Panc1 (cell line): ENCODE measurements around the gene NEK2. TPM values are rescaled to one million over a fixed set of nuclear protein-coding genes. Genes with fewer than 3 reads are reported as not detected.

Source experiments
- ATAC-seq: fragments of 200-7000 bp; cut with Tn5 transposase; 2 replicates; pipeline ENCODE4 v1.9.1; 2020; ENCODE audit warnings: mild to moderate bottlenecking, moderate library complexity
- BruUV-seq: library from RNA; stranded (reverse); fragments of 400-500 nt; replicated peaks from 2 replicates; lab custom pipeline; 2021; lab: Mats Ljungman, UMichigan
- CTCF ChIA-PET: fragments of 300-600 bp; sonication (Branson Sonifier 250); formaldehyde crosslinking; loops from one replicate; lab custom pipeline; 2022; ENCODE audit warnings: antibody characterized with exemption; lab: Charles Lee
- POLR2A ChIA-PET: fragments of 300-600 bp; sonication (Branson Sonifier 250); formaldehyde crosslinking; loops from one replicate; lab custom pipeline; 2022; ENCODE audit warnings: antibody characterized with exemption; lab: Charles Lee
- DNase-seq: peaks from one replicate; pipeline ENCODE4 v3.0.0-alpha.2; 2010; ENCODE audit warnings: low read depth, low spot score
- H3K27ac ChIP-seq: 2 replicates; pipeline ENCODE4 v1.5.1; 2011; ENCODE audit warnings: mild to moderate bottlenecking, low read length, inconsistent platforms
- H3K27me3 ChIP-seq: fragments of 200-500 bp; sonication (Bioruptor generic); 2 replicates; pipeline ENCODE4 v1.6.0; 2014; ENCODE audit warnings: low read length, inconsistent platforms; ENCODE audit not compliant: control insufficient read depth, insufficient read depth
- H3K36me3 ChIP-seq: fragments of 200-500 bp; sonication (Bioruptor generic); 2 replicates; pipeline ENCODE4 v1.5.1; 2014; ENCODE audit warnings: inconsistent platforms, mild to moderate bottlenecking, low read length, moderate library complexity; ENCODE audit not compliant: control insufficient read depth, insufficient read depth
- H3K4me1 ChIP-seq: 2 replicates; pipeline ENCODE4 v1.5.1; 2011; ENCODE audit warnings: inconsistent platforms, mild to moderate bottlenecking, low read length, moderate library complexity; ENCODE audit not compliant: control insufficient read depth, insufficient read depth
- H3K4me3 ChIP-seq, 2 experiments: 2 replicates each; pipeline ENCODE4 v1.5.1; 2011 to 2012; ENCODE audit warnings: low read depth in 2 of 2, low read length in 2 of 2, mild to moderate bottlenecking in 2 of 2, inconsistent platforms in 1 of 2, moderate library complexity in 1 of 2
- H3K9me3 ChIP-seq: fragments of 200-500 bp; sonication (Bioruptor generic); 2 replicates; pipeline ENCODE4 v1.5.1; 2014; ENCODE audit warnings: low read depth, mild to moderate bottlenecking, inconsistent platforms, low read length, moderate library complexity; ENCODE audit not compliant: control insufficient read depth, insufficient read depth
- POLR2AphosphoS5 ChIP-seq: IDR thresholded peaks from 2 replicates; pipeline ENCODE4 v1.6.1; 2012; ENCODE audit warnings: mild to moderate bottlenecking, low read depth, low read length, moderate library complexity
- REST ChIP-seq, 2 experiments: IDR thresholded peaks; 2 replicates each; pipeline ENCODE4 v1.6.1; 2011 to 2012; ENCODE audit warnings: low read depth in 2 of 2, control low read depth in 1 of 2, low read length in 1 of 2, mild to moderate bottlenecking in 1 of 2, moderate library complexity in 1 of 2; ENCODE audit not compliant: insufficient read depth in 1 of 2
- SIN3A ChIP-seq: IDR thresholded peaks from 2 replicates; pipeline ENCODE4 v1.6.1; 2012; ENCODE audit warnings: low read depth, mild to moderate bottlenecking, low read length, moderate library complexity, borderline replicate concordance; ENCODE audit not compliant: insufficient read depth
- TCF7L2 ChIP-seq: IDR thresholded peaks from 2 replicates; pipeline ENCODE4 v1.6.1; 2011; ENCODE audit warnings: mild to moderate bottlenecking, low read depth, low read length, inconsistent platforms
- in situ Hi-C: cut with HindIII; loops from 2 replicates; pipeline ENCODE4 v1.10.0; 2016; ENCODE audit warnings: low sequenced_read_pairs, low pct_unique_long_range_greater_than_20kb
- intact Hi-C: fragments of 100-400 bp; cut with micrococcal nuclease; formaldehyde crosslinking; loops from one replicate; pipeline ENCODE4 v1.10.0; 2022; ENCODE audit not compliant: unreplicated experiment
- total RNA-seq: library from RNA; stranded (reverse); gene quantifications from one replicate; pipeline ENCODE4 v1.2.1, GENCODE V29; 2021; ENCODE audit not compliant: unreplicated experiment
- TF ChIP-seq, protein P1 (sequence below): fragments of 450-650 bp; IDR thresholded peaks from 2 replicates; pipeline ENCODE4 v1.5.1; 2017; ENCODE audit warnings: mild to moderate bottlenecking

The NEK2 gene
- total RNA-seq, 1 experiment from 2014 or later, result 34.4 TPM

DNA sequence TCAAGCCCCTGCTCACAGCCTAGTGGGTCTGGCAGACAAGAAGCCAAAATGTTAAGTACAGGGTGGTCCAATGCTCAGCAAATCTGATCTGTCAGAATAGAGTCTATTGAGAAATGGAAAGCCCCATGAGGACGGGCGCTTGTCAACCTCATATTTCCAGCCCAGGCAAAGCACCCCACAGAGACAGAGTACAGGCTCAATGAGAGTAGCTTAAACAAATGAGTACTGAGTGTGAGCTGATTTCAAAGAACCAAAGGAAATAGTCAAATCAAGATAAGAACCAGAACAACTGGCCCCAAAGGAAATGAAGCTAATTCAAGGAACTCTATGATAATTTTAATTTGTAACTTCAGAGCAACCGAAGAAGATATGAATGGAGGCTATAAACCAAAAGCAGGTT lies 51.9 kb downstream of the NEK2 start:
- Histone ChIP-seq H3K4me1 (no peaks in the 10 kb centered on the region), H3K36me3 (no peaks in the 10 kb centered on the region), H3K4me3 (no peak overlapping the region), H3K27me3 (no peaks in the 10 kb centered on the region), H3K27ac (no peak overlapping the region), H3K9me3 (no peaks in the 10 kb centered on the region)
- no peak for ATAC-seq
- no TSS peak for BruUV-seq
- CTCF ChIA-PET, result no interaction called here
- DNase-seq, result no peak
- TF ChIP-seq SIN3A (no peak), TCF7L2 (no peak), POLR2AphosphoS5 (no peak), REST (IDR thresholded peaks at IDR 0.05; ENCODE audit: insufficient read depth in 1 of 2, low read depth in 2 of 2, low read length in 1 of 2) (no peak)
- TF ChIP-seq, protein P1, sequence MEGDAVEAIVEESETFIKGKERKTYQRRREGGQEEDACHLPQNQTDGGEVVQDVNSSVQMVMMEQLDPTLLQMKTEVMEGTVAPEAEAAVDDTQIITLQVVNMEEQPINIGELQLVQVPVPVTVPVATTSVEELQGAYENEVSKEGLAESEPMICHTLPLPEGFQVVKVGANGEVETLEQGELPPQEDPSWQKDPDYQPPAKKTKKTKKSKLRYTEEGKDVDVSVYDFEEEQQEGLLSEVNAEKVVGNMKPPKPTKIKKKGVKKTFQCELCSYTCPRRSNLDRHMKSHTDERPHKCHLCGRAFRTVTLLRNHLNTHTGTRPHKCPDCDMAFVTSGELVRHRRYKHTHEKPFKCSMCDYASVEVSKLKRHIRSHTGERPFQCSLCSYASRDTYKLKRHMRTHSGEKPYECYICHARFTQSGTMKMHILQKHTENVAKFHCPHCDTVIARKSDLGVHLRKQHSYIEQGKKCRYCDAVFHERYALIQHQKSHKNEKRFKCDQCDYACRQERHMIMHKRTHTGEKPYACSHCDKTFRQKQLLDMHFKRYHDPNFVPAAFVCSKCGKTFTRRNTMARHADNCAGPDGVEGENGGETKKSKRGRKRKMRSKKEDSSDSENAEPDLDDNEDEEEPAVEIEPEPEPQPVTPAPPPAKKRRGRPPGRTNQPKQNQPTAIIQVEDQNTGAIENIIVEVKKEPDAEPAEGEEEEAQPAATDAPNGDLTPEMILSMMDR, result no peak
- in situ Hi-C loops, result no loop called here
- POLR2A ChIA-PET, result no interaction called here
- intact Hi-C loops, result no loop called here

- peak; percentile 50 for ATAC-seq
- CTCF ChIA-PET, result no interaction called here
- BruUV-seq, result no TSS peak
These were observed 53.8 kb downstream of the NEK2 start for GRCh38 chr1:211621447-211622198.

More at GRCh38 chr1:211621447-211622198, 53.8 kb downstream of the NEK2 start:
- no peaks in the 10 kb centered on the region for H3K9me3 ChIP-seq
- H3K4me1 ChIP-seq, result no peaks in the 10 kb centered on the region
- TF ChIP-seq, protein P1, result no peak
- no peak for TF ChIP-seq REST (IDR thresholded peaks at IDR 0.05; ENCODE audit: insufficient read depth in 1 of 2, low read depth in 2 of 2, low read length in 1 of 2)
- no peak for TF ChIP-seq TCF7L2
- no peak for TF ChIP-seq SIN3A
- no peak for TF ChIP-seq POLR2AphosphoS5
- no peak overlapping the region for H3K4me3 ChIP-seq
- H3K27me3 ChIP-seq, result no peaks in the 10 kb centered on the region
- H3K27ac ChIP-seq, result no peak overlapping the region
- no peak for DNase-seq
- in situ Hi-C loops (no loop called here), intact Hi-C loops (no loop called here)
- H3K36me3 ChIP-seq, result no peaks in the 10 kb centered on the region
- POLR2A ChIA-PET, result no interaction called here
